ELR (cell line): ENCODE measurements around the gene KCNK5.
A peak's percentile ranks its signal among the peaks of the same experiment; 100 is the strongest.

ENCODE experiments used
- DNase-seq: peaks from one replicate; pipeline ENCODE4 v3.0.0-alpha.2; 2015; ENCODE audit warnings: low read depth

KCNK5 gene

DNA sequence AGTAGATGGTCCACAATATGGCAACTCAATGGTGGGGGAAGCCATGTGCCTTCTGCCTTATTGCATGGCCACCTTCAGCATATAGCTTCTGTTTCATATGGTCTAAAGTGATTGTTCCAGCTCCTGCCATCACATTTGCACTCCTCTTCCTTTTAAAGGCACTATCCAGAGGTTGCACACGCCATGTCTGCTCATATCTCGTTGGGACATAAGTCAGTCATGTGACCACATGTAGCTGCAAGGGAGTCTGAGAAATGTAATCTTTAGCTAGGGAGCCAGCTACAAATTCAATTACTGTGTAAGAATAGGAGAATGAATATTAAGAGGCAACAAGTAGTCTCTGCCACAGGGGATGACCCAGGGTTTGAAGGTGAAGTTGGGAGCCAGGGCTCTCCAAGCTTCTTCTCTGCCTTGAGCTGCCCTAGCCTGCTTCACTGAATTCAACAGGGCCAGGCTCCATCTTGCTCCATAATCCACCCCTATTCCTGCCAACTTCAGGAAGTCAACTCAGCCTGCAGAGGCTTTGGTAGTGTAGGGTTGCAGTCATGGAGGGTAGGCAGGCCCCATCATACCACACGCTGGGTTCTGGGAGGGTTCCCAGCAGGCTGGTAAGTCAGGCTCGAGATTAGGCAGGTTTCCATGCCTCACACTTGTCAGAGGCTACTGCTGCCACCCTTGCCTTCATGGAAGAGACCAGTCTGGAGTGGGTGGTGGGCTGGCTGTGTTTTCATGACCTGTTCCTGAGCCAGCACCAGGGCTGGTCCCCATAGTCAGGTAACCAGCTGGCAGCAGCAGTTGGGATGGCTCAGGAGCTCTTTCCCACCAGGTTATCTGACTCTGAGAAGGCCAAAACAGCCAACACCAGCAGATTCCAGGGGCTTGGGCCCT is 57.5 kb downstream of the KCNK5 start:
- DNase-seq, result no peak

DNA sequence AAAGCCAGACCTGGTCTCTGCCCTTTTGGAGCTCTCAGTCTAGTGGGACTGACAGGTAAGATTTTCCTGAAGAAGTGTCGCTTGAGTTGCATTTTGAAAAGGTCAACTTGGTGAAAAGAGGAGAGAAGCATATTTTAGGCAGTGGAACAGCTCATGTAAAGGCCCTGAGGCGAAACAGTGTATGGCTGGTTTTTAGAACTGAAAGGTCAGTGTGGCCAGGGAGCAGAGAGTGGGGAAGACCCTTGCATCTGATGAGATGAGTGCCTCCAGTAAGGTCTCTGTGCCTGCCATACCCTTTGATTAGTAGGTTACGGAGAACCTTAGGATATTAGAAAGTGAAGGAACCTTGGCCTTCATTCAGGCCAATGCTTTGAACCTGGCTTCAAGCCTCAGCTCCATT is 58.4 kb downstream of the KCNK5 start:
- DNase-seq, result no peak

DNA sequence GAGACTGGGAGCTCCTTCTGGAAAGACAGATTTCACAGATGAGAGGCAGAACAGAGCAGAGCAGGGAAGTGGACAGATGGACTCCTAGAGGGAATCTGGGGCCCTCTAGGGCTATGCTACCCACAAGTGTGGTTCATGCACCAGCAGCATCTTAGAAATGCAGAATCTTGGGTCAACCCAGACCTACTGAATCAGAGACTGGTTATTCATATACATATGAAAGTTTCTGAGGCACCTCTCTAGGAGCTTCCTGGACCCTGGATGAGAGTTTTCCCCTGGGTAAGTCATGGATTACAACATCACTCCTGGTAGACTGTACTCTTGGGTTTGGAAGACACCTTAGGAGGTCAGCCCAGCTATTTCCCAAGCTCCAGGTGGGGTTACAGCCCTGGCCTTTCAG is 58.9 kb downstream of the KCNK5 start:
- DNase-seq, result no peak

DNA sequence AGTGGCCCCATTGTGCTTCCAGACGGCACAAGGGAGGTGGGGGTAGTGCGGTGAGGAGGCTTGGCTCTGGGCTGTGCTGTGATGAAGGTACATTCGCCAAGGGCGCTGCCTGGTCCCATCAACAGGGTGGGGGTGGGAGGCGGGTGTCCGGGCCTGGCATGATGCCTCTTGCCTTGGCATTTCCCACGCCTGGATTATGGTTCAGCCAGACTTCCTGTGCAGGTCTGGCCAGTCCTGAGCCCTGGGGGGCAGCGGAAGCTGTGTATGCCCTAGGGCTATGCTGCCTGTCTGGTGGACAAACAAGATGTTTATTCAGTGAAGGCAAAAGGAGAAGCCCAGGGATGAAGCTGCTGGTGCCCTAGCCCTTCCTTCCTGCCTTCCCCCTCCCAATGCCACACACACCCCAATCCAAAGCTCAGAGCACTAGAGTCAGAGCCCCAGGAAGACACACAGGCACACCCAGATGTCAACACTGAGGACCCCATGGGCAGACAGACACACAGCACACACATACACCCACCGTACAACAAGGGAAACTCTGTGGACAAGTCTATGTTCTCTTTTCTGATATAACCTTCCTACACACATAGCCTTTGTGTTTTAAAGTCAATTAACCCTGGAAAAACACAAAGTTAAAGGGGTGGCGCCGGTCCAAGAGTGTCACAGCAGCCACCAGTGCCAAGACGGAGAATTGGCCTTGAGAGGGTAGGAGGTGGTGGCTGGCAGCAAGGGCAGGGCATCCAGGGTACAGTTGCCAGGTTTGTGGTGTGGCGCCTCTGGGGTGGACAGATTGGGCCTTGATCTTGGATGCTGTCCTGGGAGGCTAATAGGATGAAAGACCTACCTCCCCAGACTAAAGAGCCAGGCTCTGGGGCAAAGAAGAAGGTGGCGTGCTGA is 59.6 kb downstream of the KCNK5 start:
- DNase-seq, result no peak

DNA sequence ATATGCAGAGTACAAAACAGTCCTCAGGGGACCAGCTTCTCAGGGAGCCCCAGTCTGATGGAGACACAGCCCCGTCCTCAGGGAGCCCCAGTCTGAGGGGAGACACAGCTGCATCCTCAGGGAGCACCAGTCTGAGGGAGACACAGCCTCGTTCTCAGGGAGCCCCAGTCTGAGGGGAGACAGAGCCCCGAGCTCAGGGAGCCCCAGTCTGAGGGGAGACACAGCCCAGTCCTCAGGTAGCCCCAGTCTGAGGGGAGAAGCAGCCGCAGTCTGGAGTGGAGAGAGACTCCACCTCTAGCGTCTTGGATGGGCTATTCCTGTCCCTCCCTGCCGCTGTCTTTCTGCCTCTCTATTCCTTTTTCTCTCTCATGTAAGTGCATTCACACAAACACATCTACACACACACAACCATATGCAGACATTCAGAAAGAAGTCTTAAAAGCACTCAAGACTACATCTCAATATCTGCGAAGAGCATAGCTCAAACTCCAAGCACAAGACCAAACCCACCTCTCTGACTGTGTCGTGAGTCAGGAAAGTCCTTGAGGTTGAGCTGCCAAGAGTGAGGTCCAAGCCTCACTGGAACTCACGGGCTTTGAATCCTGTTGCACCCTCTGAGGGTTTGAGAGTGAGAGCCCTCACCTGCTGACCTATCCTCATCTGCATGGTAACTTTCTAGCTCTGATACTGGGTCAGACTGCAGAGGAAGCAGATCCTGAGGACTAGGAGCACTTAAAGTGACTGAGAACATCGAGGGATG is 61.2 kb downstream of the KCNK5 start:
- DNase-seq, result peak; percentile 3

DNA sequence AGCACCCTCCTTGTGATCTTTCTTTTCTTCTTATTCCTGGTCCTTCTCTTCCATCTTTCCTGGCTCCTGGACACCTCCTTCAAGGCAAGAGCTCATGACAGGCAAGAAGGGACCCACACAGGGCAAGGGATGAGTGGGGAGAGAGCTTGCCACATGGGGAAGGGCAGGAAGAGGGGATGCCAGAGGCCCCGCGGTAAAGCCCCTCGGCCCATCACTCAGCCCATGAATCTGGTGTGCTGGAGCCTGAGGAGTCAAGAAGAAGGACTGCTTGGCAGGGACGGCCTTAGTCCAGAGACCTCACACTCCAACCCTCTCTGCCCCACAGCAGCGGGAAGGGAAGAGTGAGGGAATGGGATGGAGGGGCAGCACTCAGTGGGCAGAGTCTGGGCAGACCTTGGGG is 62.0 kb downstream of the KCNK5 start:
- DNase-seq, result no peak

DNA sequence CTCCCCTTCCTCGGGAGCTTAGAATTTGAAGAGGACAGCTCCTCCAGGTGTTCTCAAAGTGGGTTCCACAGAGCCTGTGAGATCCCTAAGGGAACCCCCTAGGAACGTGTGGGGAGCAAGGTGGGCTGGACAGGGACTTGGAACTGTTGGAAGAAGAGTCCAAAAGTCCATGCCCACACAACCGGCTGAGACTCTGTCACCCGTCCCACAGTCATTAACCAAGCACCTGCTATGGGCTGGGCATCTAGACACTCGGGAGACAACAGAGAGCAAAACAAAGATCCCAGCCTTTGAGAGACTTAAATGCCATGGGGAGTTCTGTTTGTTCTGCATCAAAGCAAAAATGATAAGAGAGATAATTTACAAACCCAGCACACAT is 62.4 kb downstream of the KCNK5 start:
- DNase-seq, result no peak

DNA sequence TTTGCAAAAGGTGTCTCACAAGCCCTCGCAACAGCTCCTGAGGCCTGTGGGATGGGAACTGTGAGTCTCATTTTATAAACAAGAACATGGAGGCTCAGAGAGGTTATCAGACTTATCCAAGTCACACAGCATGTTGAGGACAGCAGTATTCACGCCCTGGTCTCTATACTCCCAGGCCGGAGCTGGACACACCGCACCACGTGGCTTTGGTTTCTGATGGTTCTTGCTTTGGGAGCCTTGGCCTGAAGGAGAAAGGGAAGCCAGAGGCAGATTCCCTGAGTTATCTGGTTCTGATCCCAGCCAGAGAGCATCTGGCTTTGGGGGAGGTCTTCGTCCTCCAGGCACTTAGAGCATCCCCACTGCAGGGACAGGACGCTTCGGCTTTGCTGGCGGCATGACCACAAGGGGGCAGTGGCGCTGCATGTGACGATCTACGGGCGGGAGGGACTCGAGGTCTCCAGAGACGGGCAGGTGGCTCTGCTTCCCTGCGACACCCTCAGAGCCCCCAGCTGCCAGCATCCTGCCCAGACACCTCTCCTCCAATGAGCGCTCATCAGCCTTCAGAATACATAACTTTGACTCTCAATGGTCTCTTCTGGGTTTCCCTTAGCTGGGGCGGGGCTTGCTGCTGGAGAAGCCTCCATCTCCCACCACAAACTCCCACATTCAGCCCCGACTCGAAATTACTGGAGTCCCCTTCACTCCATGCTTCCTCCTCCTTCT is 62.9 kb downstream of the KCNK5 start:
- peak; percentile 71 for DNase-seq

DNA sequence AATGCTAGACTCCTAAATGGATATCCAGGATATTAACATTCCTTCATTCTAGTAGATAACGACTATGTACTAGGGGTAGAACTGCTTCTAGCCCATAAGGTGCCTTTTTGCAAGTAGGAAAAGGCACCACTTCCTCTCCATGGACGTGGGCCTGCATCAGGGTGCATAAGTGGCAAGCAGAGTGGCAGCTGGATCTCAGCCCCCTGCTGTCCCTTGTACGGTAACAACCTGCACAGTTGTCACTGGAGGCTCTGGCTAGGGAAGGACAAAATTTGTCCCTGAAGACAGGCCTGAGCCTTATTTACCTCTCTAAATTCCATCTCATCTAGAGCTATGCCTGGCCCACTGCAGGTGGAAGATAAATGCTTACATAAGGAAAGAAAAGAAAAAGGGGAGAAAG is 71.8 kb downstream of the KCNK5 start:
- DNase-seq, result no peak

DNA sequence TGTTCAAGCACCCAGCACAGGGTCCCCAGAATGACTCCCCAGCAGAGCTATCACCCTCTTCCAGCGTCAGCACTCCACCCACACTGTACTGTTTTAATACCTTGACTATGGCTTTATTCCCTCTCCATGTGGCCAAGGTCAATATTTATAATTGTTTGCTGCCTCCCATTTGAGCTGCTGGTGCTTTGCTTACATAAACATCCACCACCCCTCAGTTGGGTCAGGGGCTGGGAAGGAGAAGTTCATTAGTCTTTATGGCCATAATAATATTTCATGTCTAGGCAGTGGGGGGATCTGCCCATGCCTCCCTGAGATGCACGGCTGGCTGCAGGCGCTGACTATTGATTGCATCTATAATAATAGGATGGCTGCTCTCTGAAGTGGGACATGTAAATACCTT is 72.5 kb downstream of the KCNK5 start:
- DNase-seq, result no peak

DNA sequence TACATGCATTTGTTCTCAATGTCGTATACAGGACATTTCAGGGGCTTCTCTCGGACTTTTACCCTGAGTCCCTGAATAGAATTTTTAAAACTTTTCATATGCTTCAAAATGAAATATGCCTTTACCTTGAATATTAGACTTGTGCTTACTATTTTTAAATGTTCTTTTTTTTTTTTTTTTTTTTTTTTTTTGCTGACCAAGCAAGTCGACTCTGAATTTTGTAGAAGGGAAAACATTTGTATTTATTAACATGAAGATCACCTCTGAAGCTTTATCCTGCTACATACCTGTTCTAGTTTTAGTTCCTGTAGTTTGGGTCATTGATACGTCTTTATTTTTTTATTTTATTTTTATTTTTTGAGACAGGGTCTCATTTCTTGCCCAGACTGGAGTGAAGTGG is 74.6 kb downstream of the KCNK5 start:
- no peak for DNase-seq

DNA sequence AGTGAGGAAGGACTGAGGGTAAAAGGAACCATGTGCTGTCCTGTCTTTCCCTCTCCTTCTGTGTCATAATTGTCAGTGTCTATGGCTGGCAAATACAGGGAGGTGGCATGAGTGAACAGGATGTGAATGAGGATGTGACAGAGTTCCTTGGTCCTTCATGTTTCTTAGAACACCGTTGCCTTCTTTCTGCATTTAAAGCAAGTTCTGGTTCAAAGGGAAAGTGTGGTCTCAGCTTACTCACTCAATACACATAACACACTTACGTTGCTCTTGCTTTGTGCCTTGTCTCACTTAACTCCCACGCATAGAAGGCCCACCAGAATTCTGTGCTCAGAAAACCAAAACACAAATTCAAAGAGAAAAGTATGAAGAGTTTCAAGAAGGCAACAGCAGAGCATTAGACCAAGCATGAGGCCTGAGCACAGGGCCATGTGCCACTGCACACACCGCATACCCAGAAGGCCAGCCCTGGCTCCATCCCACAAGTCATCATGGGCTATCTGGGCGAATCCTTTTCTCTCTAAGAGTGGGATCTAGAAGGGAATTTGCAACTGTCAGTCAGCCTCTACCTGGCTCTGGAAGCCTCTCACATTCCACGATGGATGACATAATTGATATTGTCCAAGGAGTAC is 75.4 kb downstream of the KCNK5 start:
- DNase-seq, result no peak

DNA sequence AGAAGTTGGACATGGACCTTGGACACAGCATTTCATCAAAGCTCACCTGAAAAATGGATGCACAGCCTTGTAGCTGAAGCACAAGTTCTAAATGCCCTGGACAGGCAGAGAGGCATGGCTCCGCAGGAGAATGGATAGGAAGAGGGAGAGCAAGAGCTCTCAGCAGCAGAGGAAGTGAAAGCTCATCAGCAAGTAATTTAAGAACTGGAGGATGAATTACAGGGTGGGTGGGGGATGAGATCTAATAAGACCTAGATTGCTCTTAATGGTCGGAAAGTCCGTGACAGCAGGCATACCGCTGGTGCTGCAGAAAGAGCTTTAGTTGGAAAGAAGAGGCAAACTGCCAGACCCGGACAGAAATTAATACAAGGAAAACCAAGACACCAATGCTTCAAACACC is 77.0 kb downstream of the KCNK5 start:
- DNase-seq, result no peak

DNA sequence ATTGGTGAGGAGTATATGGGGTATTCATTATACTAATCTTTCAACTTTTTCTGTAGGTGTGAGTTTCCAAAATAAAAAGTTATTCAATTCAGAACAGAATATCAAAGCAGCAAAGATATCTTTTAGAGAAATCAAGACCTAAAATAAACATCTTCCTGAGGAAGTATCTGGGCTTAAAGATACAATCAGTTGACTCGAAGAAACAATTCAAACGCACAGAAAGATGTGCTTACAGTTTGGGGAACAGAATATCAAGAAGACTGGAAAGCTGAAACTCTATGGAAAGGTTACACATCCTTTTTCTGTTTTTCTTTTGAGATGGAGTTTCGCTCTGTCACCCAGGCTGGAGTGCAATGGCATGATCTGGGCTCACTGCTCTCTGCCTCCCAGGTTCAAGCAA is 78.1 kb downstream of the KCNK5 start:
- no peak for DNase-seq

DNA sequence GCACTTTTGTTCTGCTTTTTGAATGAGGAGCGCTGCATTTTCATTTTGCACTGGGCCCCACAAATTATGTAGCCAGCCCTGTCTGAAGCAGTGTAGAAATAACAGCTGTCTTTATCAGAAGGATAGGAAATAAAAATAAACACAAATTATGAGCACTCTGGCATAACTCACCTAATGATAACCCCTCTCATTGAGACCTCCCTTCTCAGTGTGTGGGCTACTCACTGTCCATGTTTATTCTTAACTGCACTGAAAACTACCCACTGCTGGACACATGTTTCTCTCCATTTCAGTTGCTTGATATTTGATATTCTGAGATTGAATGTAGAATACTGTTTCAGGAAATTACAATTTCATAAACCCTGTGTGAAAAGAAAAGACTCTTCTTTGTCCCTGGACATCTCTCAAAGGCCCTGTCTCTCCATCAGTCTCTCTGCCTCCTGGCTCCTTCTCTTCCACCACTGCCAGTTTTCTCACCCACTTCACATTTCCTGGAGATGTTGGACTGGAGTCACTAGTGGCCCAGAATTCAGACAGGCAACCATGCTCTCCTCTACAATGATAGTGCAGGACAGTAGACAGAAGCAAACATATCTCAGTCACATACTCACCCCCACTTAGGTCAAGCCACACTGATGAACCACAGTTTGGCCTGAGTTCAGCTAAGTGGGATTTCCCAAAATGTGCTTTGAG is 84.6 kb downstream of the KCNK5 start:
- DNase-seq, result no peak

DNA sequence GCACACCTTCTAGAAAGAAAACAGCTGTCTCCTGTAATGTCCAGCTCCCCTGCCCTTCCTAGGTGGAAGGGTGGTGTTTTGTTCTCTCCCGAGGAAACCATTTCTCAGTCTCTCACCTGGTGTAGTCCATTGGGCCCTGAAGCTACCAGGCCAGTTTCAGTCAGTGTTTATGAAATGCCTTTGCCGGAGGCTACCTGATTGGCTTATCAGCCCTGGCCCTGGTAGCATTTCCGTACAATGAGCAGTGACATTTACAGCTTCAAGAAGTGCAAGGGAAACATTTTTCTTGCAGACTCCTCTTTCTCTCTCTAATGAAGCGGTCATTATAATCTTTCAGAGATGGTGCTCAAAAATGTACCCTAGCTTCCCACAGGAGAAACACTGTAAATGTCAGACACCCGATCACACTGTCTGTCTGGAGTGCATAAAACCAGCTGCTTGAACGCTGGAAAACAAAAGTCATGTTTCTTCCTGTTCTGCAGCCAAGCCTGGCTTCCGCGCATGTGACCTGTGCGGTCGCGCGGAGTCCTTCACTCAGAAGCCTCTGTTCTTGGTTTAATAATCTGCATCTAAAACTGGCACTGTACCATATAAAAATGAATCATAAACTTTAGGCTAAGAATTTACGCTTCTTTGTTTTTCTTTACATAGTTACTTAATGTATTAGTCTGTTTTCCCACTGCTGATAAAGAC is 85.9 kb downstream of the KCNK5 start:
- DNase-seq, result no peak

DNA sequence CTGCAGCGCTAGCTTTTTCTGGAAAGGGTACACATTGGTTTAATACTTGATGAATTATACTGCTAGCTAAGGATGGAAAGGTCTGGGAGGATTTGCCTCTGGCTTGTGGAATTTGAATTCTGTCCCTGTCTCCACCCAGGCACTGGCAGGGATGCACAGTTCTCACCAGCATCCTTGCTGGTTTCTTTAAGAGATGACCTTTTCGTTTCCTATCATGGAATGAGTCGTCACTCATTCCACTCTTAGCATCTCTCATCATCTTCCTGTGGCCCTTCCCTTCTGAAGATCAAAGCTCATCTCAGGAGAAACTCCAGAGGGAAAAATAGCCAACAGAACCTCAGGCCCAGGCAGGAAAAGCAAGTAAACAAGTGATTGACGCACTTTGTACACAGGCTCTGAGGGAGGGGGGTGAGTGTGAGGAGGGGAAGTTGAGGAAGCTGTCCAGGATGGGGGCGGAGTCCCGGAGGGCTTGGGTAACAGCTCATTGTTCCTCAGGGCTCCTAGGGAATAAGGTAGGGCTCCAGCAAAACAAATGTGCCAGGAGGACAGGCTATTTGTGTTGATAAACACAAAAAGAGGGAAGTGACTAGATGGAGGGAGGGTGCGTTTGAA is 88.6 kb downstream of the KCNK5 start:
- no peak for DNase-seq
